Neural cell (in vitro differentiated cells): ENCODE data around the gene EXD3.

Experiments
- CTCF ChIP-seq: fragments of 450-650 bp; IDR thresholded peaks from 2 replicates; pipeline ENCODE4 v1.5.1; 2014; ENCODE audit warnings: antibody characterized with exemption, mild to moderate bottlenecking, moderate library complexity; ENCODE audit not compliant: poor library complexity, severe bottlenecking
- EZH2 ChIP-seq: fragments of 200-600, 300-800 bp; shearing (Covaris generic), sonication (generic); IDR thresholded peaks from 2 replicates; pipeline ENCODE4 v1.6.1; 2014; ENCODE audit warnings: antibody characterized with exemption, low read length, borderline replicate concordance, mild to moderate bottlenecking; ENCODE audit not compliant: insufficient read depth, poor library complexity, severe bottlenecking
- POLR2AphosphoS5 ChIP-seq: IDR thresholded peaks from 2 replicates; pipeline ENCODE4 v1.6.1; 2012
- RAD21 ChIP-seq: fragments of 450-650 bp; conservative IDR thresholded peaks from 2 replicates; pipeline ENCODE4 v1.6.1; 2014; ENCODE audit warnings: antibody characterized with exemption, mild to moderate bottlenecking, moderate library complexity
- SMC3 ChIP-seq: fragments of 450-650 bp; conservative IDR thresholded peaks from 2 replicates; pipeline ENCODE4 v1.6.1; 2014; ENCODE audit warnings: antibody characterized with exemption, mild to moderate bottlenecking, moderate library complexity; ENCODE audit not compliant: poor library complexity

GRCh38 chr9:137295849-137296669, 126.9 kb downstream of the EXD3 start:
- TF ChIP-seq RAD21: no peak
- TF ChIP-seq CTCF: no peak
- TF ChIP-seq EZH2: no peak
- no peak for TF ChIP-seq POLR2AphosphoS5
- TF ChIP-seq SMC3: no peak
